ENCODE measurements around the gene NBEA.

The NBEA gene

GRCh38 chr13:35198613-35199200 is 256.6 kb downstream of the NBEA start:
- no peak for TF ChIP-seq PRDM6 (tag by site-specific recombination; IDR thresholded peaks at IDR 0.05)
- no peak for TF ChIP-seq ZIC2 (tag by site-specific recombination; IDR thresholded peaks at IDR 0.05)
- TF ChIP-seq ZBTB21 (tag by site-specific recombination; IDR thresholded peaks at IDR 0.05) = no peak
- TF ChIP-seq ZNF501 (tag by site-specific recombination; IDR thresholded peaks at IDR 0.05) = no peak
- TF ChIP-seq OVOL3 (tag by site-specific recombination; IDR thresholded peaks at IDR 0.05) = no peak
- no peak for TF ChIP-seq PBX3 (CRISPR knock-in tag; IDR thresholded peaks at IDR 0.05)
- no peak for TF ChIP-seq ZBTB11 (tag by site-specific recombination; conservative IDR thresholded peaks at IDR 0.05; ENCODE audit: low read depth)
- no peak overlapping the region for H3K27ac ChIP-seq (ENCODE audit: extremely low read depth, low read depth, low read length)
- H3K4me1 ChIP-seq (ENCODE audit: control insufficient read depth, insufficient read depth, low read length) = no peaks in the 10 kb centered on the region
- peaks cover 0 to 4% of the 10 kb centered on the region in 2 experiments; a peak in 2 of 3 replicates for H3K36me3 ChIP-seq (ENCODE audit: control insufficient read depth in 2 of 2, insufficient read depth in 1 of 2, low read length in 2 of 2)
- POLR2A ChIA-PET = no interaction called here
- no peak overlapping the region for H3K4me3 ChIP-seq (ENCODE audit: low read depth, low read length)
- CTCF ChIA-PET = interaction anchor here (0.7 kb wide), 1 partner anchor 1702 kb away, joined by 3 read pairs; no protein-coding TSS in a partner anchor
- H3K9me3 ChIP-seq (ENCODE audit: control insufficient read depth, insufficient read depth, low read depth, low read length) = no peaks in the 10 kb centered on the region

- H3K4me1 ChIP-seq (ENCODE audit: control insufficient read depth, insufficient read depth, low read length) = no peaks in the 10 kb centered on the region
- TF ChIP-seq ZNF792 (tag by site-specific recombination; IDR thresholded peaks at IDR 0.05) (no peak), IKZF3 (tag by site-specific recombination; IDR thresholded peaks at IDR 0.05) (no peak), ZNF707 (tag by site-specific recombination; IDR thresholded peaks at IDR 0.05) (no peak), ZNF48 (tag by site-specific recombination; IDR thresholded peaks at IDR 0.05) (no peak), ZSCAN16 (tag by site-specific recombination; IDR thresholded peaks at IDR 0.05) (no peak), KLF16 (tag by site-specific recombination; IDR thresholded peaks at IDR 0.05) (no peak), ZNF266 (tag by site-specific recombination; IDR thresholded peaks at IDR 0.05; ENCODE audit: low read depth) (no peak), ZEB2 (tag by site-specific recombination; IDR thresholded peaks at IDR 0.05) (no peak), ZNF843 (tag by site-specific recombination; IDR thresholded peaks at IDR 0.05) (no peak), ZBTB26 (tag by site-specific recombination; optimal IDR thresholded peaks at IDR 0.05) (no peak)
- no peak overlapping the region for H3K4me3 ChIP-seq (ENCODE audit: low read depth, low read length)
- CTCF ChIA-PET = interaction anchor here (0.7 kb wide), 1 partner anchor 493 kb away, joined by 3 read pairs; no protein-coding TSS in a partner anchor
- POLR2A ChIA-PET = no interaction called here
- H3K27ac ChIP-seq (ENCODE audit: extremely low read depth, low read depth, low read length) = no peak overlapping the region
- H3K9me3 ChIP-seq (ENCODE audit: control insufficient read depth, insufficient read depth, low read depth, low read length) = no peaks in the 10 kb centered on the region
- no peaks in the 10 kb centered on the region for H3K36me3 ChIP-seq (ENCODE audit: control insufficient read depth in 2 of 2, insufficient read depth in 1 of 2, low read length in 2 of 2)
Measured at GRCh38 chr13:35208587-35208986, 266.5 kb downstream of the NBEA start.
